Measurements from ENCODE around the gene KRT4. TPM values are rescaled to one million over a fixed set of nuclear protein-coding genes. Genes with fewer than 3 reads are reported as not detected.

The KRT4 gene
- total RNA-seq, 1 experiment from 2014 or later, result not detected

GRCh38 chr12:52800259-52800917, 13.5 kb downstream of the KRT4 start:
- no peaks in the 10 kb centered on the region for H3K9me3 Mint-ChIP-seq
- no peak overlapping the region for H2BK12ac ChIP-seq (ENCODE audit: insufficient read length, low read depth, low read length)
- no peak overlapping the region for H2BK15ac ChIP-seq (ENCODE audit: low read depth, low read length)
- no peak overlapping the region for H4K8ac ChIP-seq (replicated peaks; ENCODE audit: insufficient read length, low read depth, low read length)
- no peak overlapping the region for H3K27ac ChIP-seq (ENCODE audit: insufficient read length, low read depth, low read length)
- H3K14ac ChIP-seq (ENCODE audit: insufficient read depth, low read length), result no peak overlapping the region
- no peak overlapping the region for H3K4me3 Mint-ChIP-seq
- H2AK5ac ChIP-seq (ENCODE audit: insufficient read length, low read length), result no peak overlapping the region
- no peak overlapping the region for H3K18ac ChIP-seq (ENCODE audit: insufficient read length, low read depth, low read length)
- no peak overlapping the region for H3K4ac ChIP-seq (ENCODE audit: low read depth, low read length)
- TF ChIP-seq CTCF (conservative IDR thresholded peaks at IDR 0.05), result no peak
- peaks cover 3% of the 10 kb centered on the region for H4K20me1 ChIP-seq (ENCODE audit: control insufficient read depth, insufficient read depth, insufficient read length)
- no peaks in the 10 kb centered on the region for H3K9me3 ChIP-seq (ENCODE audit: control insufficient read depth, low read depth, low read length)
- H3K23ac ChIP-seq (ENCODE audit: insufficient read length, low read depth, low read length), result no peak overlapping the region
- H3K4me1 Mint-ChIP-seq, result peaks cover 30 to 37% of the 10 kb centered on the region in 2 experiments
- no peak overlapping the region for H2BK120ac ChIP-seq (ENCODE audit: low read depth, low read length, poor library complexity, severe bottlenecking)
- H3K27ac Mint-ChIP-seq, result peak overlapping the region in 1 of 3 experiments; percentile 6; a peak in 2 of 7 replicates
- H3K56ac ChIP-seq (ENCODE audit: insufficient read length, low read depth, low read length), result no peak overlapping the region
- H3K79me1 ChIP-seq (ENCODE audit: insufficient read depth, low read depth, low read length, poor library complexity, severe bottlenecking), result no peaks in the 10 kb centered on the region
- H3K27me3 ChIP-seq (ENCODE audit: insufficient read depth, low read length), result no peaks in the 10 kb centered on the region
- no peaks in the 10 kb centered on the region for H3K23me2 ChIP-seq (ENCODE audit: insufficient read length, low read depth, low read length, poor library complexity, severe bottlenecking)
- no peak overlapping the region for H3T11ph ChIP-seq (ENCODE audit: low read length)
- H2BK5ac ChIP-seq (ENCODE audit: insufficient read length, low read length), result no peak overlapping the region
- H3K9ac ChIP-seq (ENCODE audit: extremely low read depth, insufficient read length, low read length), result no peak overlapping the region
- H3K36me3 Mint-ChIP-seq (ENCODE audit: insufficient read depth in 1 of 3, low read depth in 3 of 3), result no peaks in the 10 kb centered on the region
- no peak overlapping the region for H4K5ac ChIP-seq (ENCODE audit: insufficient read length, low read depth, low read length)
- no CpG with 5 or more reads among the region's 1 CpG for WGBS (ENCODE audit: extremely low coverage, insufficient read length, low lambda C conversion rate)
- H2BK20ac ChIP-seq (ENCODE audit: low read depth, low read length, poor library complexity, severe bottlenecking), result no peak overlapping the region
- no peak overlapping the region for H4K91ac ChIP-seq (ENCODE audit: insufficient read length, low read depth, low read length)
- no peak overlapping the region for H3K4me2 ChIP-seq (ENCODE audit: insufficient read depth, insufficient read length, low read length)
- no peak overlapping the region for H2AFZ ChIP-seq (ENCODE audit: low read length)
- no peaks in the 10 kb centered on the region for H3K79me2 ChIP-seq (ENCODE audit: insufficient read depth, low read length)
- peaks cover 10% of the 10 kb centered on the region; the same call in 1 of the 2 replicates for H3K4me1 ChIP-seq (ENCODE audit: insufficient read depth, low read length)
- no peak for DNase-seq
- no peaks in the 10 kb centered on the region for H3K27me3 Mint-ChIP-seq (ENCODE audit: low read depth)

Measured in H9 (cell line).